Endothelial cell of umbilical vein (primary cell): Measurements from ENCODE around the gene PCED1B.

ENCODE experiments used
- CTCF ChIP-seq, 2 donors: IDR thresholded peaks; 1 replicate in 1 of 2; 2 replicates in 1 of 2; pipeline ENCODE4 v1.5.1; 2011; ENCODE audit warnings: low read length in 2 of 2, mild to moderate bottlenecking in 2 of 2, moderate library complexity in 2 of 2, control low read depth in 1 of 2, inconsistent platforms in 1 of 2, low read depth in 1 of 2; ENCODE audit not compliant: insufficient read depth in 1 of 2; ENCODE audit errors: extremely low read depth in 1 of 2
- EZH2 ChIP-seq: IDR thresholded peaks from 2 replicates; pipeline ENCODE4 v1.6.1; 2012; ENCODE audit warnings: borderline replicate concordance, low read depth, mild to moderate bottlenecking, moderate library complexity, low read length, inconsistent platforms; ENCODE audit not compliant: severe bottlenecking
- MAX ChIP-seq: IDR thresholded peaks from 2 replicates; pipeline ENCODE4 v1.6.1; 2011; ENCODE audit not compliant: insufficient read depth, insufficient read length
- POLR2A ChIP-seq: IDR thresholded peaks from 2 replicates; pipeline ENCODE4 v1.6.1; 2012; ENCODE audit warnings: low read depth, mild to moderate bottlenecking, control low read depth, low read length
- POLR2AphosphoS5 ChIP-seq: IDR thresholded peaks from 2 replicates; pipeline ENCODE4 v1.6.1; 2012; ENCODE audit warnings: low read depth, mild to moderate bottlenecking, control low read depth, low read length, moderate library complexity; ENCODE audit not compliant: insufficient read depth

- TF ChIP-seq CTCF (IDR thresholded peaks at IDR 0.05; ENCODE audit: extremely low read depth in 1 of 2, insufficient read depth in 1 of 2, low read depth in 1 of 2, low read length in 2 of 2) (no peak), POLR2A (no peak), EZH2 (no peak), POLR2AphosphoS5 (no peak), MAX (no peak)
These were observed 145.2 kb downstream of the PCED1B start for GRCh38 chr12:47224563-47225133.
